IPS-18c (cell line): ENCODE measurements around the gene P4HTM.
A peak's percentile ranks its signal among the peaks of the same experiment; 100 is the strongest.

Source experiments
- H3K4me3 ChIP-seq: 2 replicates; pipeline ENCODE4 v1.7.0; 2013; ENCODE audit warnings: low read depth, mild to moderate bottlenecking, low read length, moderate library complexity; ENCODE audit not compliant: insufficient read depth
- H3K9me3 ChIP-seq: one replicate; pipeline ENCODE4 v1.6.1; 2013; ENCODE audit warnings: mild to moderate bottlenecking, low read length, moderate library complexity; ENCODE audit not compliant: control insufficient read depth, insufficient read depth

Gene P4HTM

DNA sequence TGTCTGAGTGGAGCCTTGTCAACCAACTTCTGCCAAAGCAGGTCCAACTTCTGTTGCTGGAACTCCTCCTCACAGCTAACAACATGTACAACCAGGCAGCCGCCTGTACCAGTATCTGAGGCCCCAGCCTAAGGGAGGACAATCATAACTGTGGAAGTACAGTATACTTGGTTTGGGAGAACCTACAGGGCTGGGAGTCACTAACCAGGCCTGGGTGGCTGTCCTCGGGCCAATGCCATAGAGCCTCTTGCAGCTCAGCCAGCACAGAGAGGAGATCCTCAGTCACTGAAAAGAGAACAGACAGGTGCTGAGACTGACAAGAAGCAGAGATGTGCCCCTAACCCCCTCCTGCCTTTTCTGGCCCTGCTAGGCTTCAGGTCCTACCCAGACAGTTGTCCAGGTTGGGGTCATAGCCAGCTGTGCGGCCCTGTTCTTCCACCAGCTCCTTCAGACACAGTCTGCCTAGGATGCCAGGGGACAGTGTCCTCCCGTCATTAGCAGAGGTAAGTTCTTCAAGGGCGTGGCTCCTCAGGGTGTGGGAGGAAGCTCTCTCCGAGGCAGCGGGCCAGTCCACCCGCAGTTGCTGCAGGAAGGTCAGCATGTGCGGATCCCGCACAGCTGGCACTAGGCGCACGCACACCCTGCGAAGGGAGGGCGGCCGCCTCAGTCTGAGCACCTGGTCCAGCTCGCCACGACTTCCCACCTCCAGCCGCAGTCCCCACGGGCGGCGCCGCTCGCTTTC is 27.4 kb downstream of the P4HTM start:
- Histone ChIP-seq H3K4me3 (peak overlapping the region; percentile 91), H3K9me3 (no peaks in the 10 kb centered on the region)

DNA sequence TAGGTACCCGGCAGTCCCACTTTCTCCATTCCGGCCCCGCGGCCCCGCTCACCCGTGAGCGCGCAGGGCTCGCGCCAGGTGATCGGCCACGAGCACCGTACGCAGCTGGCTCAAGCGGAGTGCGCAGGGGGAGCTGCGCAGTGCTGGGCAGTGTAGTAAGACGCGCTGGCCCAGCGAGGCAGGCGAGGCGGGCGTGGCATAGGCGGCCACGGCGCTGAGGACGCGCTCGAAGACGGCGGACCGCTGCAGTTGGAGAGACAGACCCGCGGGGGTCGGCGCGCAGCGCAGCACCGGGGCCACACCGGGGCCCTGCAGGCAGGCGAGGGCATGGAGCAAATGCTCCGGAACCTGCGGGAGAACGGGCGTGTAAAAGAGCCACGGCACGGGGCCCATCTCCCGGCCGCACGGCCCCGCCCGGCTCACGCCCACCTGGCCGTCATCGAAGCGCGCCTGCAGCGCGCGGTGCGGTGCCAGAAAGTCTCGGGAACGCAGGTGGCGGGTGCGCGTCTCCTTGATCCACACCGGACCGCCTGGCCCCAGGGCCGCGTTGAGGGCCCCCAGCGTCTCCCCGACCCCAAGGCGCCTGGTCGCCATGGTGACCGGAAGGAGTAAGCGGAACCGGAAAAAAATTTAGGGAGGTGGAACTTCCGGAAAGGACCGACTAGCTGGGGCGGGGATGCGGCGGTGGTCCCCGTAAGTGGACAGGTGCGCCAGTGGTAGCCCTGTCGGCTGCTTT is 28.1 kb downstream of the P4HTM start, which contains the start of gene DALRD3:
DALRD3 (minus strand) TSS at position 610 of the 736 bp plus-strand sequence; CDS start at position 594, 16 bp downstream.
- Histone ChIP-seq H3K9me3 (no peaks in the 10 kb centered on the region), H3K4me3 (peak within 1 kb of the TSS; percentile 91)

- Histone ChIP-seq H3K4me3 (peak overlapping the region; percentile 91), H3K9me3 (no peaks in the 10 kb centered on the region)
Observed at GRCh38 chr3:49018707-49019006, 28.6 kb downstream of the P4HTM start.

GRCh38 chr3:49019941-49020329 is 29.9 kb downstream of the P4HTM start:
- H3K4me3 ChIP-seq: peak overlapping the region; percentile 99
- H3K9me3 ChIP-seq: no peaks in the 10 kb centered on the region

GRCh38 chr3:49020330-49021212 is 30.5 kb downstream of the P4HTM start:
- peak overlapping the region; percentile 99 for H3K4me3 ChIP-seq
- no peaks in the 10 kb centered on the region for H3K9me3 ChIP-seq

DNA sequence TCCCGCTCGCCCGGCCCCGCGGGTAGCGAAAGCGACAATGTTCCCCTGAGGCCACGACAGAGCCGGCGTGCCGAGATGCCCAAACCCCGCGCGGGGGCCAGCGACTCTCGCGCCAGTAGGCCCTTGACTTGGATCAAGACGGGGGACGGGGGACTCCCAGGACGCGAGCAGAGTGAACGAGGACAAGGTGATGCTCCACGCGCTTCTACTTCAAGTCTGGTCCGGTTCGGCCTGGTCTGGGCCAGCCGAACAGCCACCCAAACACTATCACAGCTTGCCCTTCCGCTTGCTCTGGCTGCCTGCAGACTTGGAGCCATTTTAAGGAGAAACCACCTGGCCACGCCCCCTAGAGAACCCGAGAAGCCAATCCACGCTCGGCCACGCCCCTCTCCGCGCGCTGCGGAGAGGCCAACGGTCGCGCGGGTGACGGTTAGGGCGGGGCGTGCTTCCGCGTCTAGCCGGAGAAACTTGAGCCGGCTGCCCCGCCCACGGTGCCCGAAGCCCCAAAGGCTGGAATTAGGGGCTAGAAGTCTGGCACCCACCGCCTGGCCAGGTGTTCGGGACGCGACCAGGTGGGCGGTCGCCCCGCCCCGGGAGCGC is 31.3 kb downstream of the P4HTM start:
- no peaks in the 10 kb centered on the region for H3K9me3 ChIP-seq
- H3K4me3 ChIP-seq: peak overlapping the region; percentile 99

DNA sequence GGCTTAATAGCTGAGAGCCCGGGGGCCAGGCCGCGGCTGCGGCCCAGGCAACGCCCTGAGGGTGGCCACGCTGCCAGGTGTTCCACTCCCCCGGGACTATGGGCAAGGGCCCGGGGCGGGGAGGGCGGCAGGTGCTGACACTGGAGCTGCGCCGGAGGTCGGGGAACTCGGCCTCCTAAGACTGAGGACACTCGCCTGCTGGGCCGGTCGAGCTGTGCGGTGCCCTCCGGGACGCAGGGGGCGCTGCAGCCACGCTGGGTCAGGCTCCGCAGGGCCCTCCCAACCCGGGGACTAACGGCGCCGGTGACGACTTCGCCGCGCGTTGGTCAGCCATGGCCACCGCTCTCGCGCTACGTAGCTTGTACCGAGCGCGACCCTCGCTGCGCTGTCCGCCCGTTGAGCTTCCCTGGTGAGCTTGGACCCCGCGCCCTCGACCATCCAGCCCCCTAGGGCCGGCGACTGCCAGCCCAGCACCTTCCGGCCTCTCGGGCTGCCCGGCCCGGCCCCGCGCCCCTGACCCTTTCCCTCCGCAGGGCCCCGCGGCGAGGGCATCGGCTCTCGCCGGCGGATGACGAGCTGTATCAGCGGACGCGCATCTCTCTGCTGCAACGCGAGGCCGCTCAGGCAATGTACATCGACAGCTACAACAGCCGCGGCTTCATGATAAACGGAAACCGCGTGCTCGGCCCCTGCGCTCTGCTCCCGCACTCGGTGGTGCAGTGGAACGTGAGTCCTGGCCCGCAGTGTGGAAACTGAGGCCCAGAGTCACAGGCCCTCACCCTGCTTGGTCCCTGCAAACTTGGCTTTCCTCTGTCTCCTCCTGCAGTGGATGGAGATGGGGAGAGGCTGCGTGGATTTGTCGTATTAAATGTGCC is 32.0 kb downstream of the P4HTM start, which contains the start of gene NDUFAF3:
NDUFAF3 (plus strand) TSS at position 309 of the 875 bp plus-strand sequence; CDS start at position 333, 24 bp downstream.
- no peaks in the 10 kb centered on the region for H3K9me3 ChIP-seq

GRCh38 chr3:49022688-49023171 is 32.7 kb downstream of the P4HTM start:
- no peaks in the 10 kb centered on the region for H3K9me3 ChIP-seq
- H3K4me3 ChIP-seq: peak overlapping the region; percentile 99

More for the DNA sequence above, 32.0 kb downstream of the P4HTM start, which contains the start of gene NDUFAF3:
- peak within 1 kb of the TSS; percentile 99 for H3K4me3 ChIP-seq

GRCh38 chr3:49023775-49024174 is 33.7 kb downstream of the P4HTM start:
- Histone ChIP-seq H3K9me3 (no peaks in the 10 kb centered on the region), H3K4me3 (no peak overlapping the region)

- no peak overlapping the region for H3K4me3 ChIP-seq
Observed at GRCh38 chr3:49024449-49024848, 34.4 kb downstream of the P4HTM start.

GRCh38 chr3:49025005-49025792 is 35.2 kb downstream of the P4HTM start:
- Histone ChIP-seq H3K9me3 (no peaks in the 10 kb centered on the region), H3K4me3 (no peak overlapping the region)

More at GRCh38 chr3:49024449-49024848, 34.4 kb downstream of the P4HTM start:
- H3K9me3 ChIP-seq: no peaks in the 10 kb centered on the region

DNA sequence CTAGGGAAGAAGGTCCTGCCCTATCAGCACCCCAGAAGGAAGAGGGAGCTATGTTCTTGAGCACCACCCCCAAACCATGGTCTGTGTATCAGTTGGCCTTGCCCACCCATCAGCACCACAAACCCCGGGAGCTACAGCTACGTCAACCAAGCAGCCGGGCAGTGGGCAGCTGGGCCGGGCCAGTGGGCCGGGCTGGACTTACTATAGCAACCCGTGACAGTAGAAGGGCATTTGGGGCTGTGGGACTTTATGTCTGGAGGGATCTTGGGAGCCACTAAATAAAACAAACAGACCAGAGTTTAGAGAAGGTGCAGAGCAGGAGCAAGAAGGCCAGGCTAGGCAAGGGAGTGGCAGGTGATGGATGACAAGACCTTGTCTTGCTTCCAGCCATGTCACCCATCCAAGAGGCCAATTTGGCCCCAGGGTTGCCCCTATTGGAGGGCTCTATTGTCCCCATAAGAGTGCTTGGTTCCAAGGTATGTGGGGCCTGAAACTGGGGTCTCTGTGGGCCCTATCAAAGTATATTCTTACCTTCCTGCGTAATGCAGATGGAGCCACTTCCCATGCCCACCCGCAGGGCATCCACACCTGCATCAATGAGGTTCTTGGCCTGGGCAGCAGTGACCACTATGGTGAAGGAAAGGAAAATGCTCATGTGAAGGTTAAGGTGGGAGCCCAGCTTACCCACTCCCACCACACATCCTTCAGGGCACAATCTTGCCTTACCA is 35.9 kb downstream of the P4HTM start:
- Histone ChIP-seq H3K9me3 (no peaks in the 10 kb centered on the region), H3K4me3 (no peak overlapping the region)

GRCh38 chr3:49026536-49026935 is 36.5 kb downstream of the P4HTM start:
- Histone ChIP-seq H3K4me3 (no peak overlapping the region), H3K9me3 (no peaks in the 10 kb centered on the region)

DNA sequence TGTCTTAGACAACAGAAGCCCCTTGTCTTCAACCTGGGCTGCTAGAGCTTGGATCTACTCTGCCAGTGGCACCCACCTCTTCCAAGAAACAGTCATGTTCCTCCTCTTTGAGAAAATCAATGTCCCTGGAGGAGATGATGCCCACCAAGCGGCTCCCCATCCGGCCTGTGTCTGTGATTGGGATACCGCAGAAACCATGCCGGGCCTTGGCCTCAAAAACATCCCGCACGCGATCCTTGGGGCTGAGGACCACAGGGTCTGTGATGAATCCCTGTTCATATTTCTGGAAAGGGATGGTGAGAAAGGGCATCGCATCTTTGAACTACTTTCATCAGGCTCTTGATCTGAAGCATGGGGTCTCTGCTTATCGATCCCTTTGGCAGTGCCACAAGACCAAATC is 37.6 kb downstream of the P4HTM start:
- H3K4me3 ChIP-seq: no peak overlapping the region
- H3K9me3 ChIP-seq: no peaks in the 10 kb centered on the region

DNA sequence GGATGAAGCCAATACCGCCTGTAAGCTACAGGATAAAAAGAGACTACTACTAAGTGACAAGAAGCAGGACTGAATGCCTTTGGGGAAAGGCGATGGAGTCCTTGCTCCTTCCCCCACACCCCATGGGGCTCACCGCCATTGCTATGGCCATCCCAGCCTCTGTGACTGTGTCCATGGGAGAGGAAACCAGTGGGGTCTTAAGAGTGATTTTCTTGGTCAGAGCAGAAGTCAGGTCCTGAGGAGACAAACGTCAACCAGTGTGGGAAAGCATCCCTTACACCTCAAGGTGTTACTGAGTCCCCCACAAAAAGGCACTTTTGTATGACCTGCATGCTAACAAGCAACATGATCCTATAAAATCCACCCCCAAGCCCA is 38.2 kb downstream of the P4HTM start:
- Histone ChIP-seq H3K9me3 (no peaks in the 10 kb centered on the region), H3K4me3 (peak overlapping the region; percentile 74)
